ENCODE measurements around the gene GCLM. TPM values are rescaled to one million over a fixed set of nuclear protein-coding genes. Genes with fewer than 3 reads are reported as not detected.
"Not testable (repeated sequence)": the region's sequence is repeated elsewhere in the genome, so short reads cannot be mapped to it uniquely, and the experiment has no call there.

Gene GCLM
- total and polyA plus RNA-seq, 2 donors (not counting 1 experiment from before 2014, with no cell fraction given) = 1.7 to 10.7 TPM

GRCh38 chr1:93850687-93851326 lies 58.4 kb downstream of the GCLM start:
- peak overlapping the region; percentile 32 for H3K27ac Mint-ChIP-seq

More at GRCh38 chr1:93850687-93851326, 58.4 kb downstream of the GCLM start:
- H3K4me2 ChIP-seq (replicated peaks; ENCODE audit: low read depth, low read length, poor library complexity, severe bottlenecking) = peak overlapping the region; percentile 43
- H3K9me3 Mint-ChIP-seq (ENCODE audit: insufficient read depth); H3K79me2 ChIP-seq (ENCODE audit: control insufficient read depth, insufficient read depth, low read length); H3K9ac ChIP-seq (ENCODE audit: low read length); ATAC-seq (ENCODE audit: low read depth); POLR2A ChIA-PET; H3K36me3 ChIP-seq (replicated peaks in 1 of 2; ENCODE audit: control extremely low read depth in 1 of 2, control insufficient read depth in 1 of 2, extremely low read depth in 1 of 2, insufficient read depth in 2 of 2, low read length in 1 of 2); H4K20me1 ChIP-seq (ENCODE audit: control insufficient read depth, insufficient read depth, low read length, poor library complexity, severe bottlenecking); H3K9me3 ChIP-seq (ENCODE audit: control extremely low read depth in 1 of 3, control insufficient read depth in 2 of 3, insufficient read depth in 1 of 3, low read length in 2 of 3); H3K27me3 ChIP-seq (replicated peaks in 1 of 4; ENCODE audit: control extremely low read depth in 1 of 4, control insufficient read depth in 3 of 4, insufficient read depth in 4 of 4, low read length in 3 of 4); H2AFZ ChIP-seq (ENCODE audit: insufficient read depth, low read depth, low read length, poor library complexity, severe bottlenecking): not testable (repeated sequence)
- peak; percentile 72 for TF ChIP-seq CTCF (IDR thresholded peaks at IDR 0.05)
- DNase-seq = peak; percentile 76
- H3K4me1 ChIP-seq (ENCODE audit: control insufficient read depth in 2 of 2, insufficient read depth in 2 of 2, low read length in 2 of 2) = peaks cover under 1 to 16% of the 10 kb centered on the region in 2 donors
- peak overlapping the region in 1 of 5 experiments; percentile 20 for H3K4me3 ChIP-seq (ENCODE audit: control extremely low read depth in 1 of 5, extremely low read depth in 1 of 5, insufficient read depth in 1 of 5, low read depth in 2 of 5, low read length in 4 of 5)
- intact Hi-C loops (cut with micrococcal nuclease) = loop anchor here (1.0 kb wide), 1 partner anchor 413 kb away; no protein-coding TSS in a partner anchor
- peak overlapping the region in 1 of 2 donors; percentile 5 for H3K27ac ChIP-seq (ENCODE audit: low read length in 2 of 2)
- Mint-ChIP-seq H3K4me3 (peak overlapping the region; percentile 49), H3K4me1 (peaks cover 14% of the 10 kb centered on the region), H3K27me3 (peaks cover 18% of the 10 kb centered on the region)
- CTCF ChIA-PET = interaction anchor here (0.6 to 12.1 kb wide), 6 partner anchors 36 to 546 kb away, joined by 3 to 229 read pairs (median 4); no protein-coding TSS in a partner anchor
- WGBS (ENCODE audit: insufficient coverage) = 52% methylated on average over 3 of the region's 10 CpGs
